NCI-H1930 (cell line): ENCODE measurements around the gene DLGAP1.
A peak's percentile ranks its signal among the peaks of the same experiment; 100 is the strongest.

Experiments
- DNase-seq, 2 experiments: peaks; one replicate each; lab custom pipeline; 2025; lab: John Stamatoyannopoulos, UW

Gene DLGAP1

GRCh38 chr18:3450012-3450798, 1004.9 kb downstream of the DLGAP1 start, which contains the start of gene TGIF1:
Gene TGIF1 (plus strand): TSS chr18:3450172. CDS start chr18:3450490, 318 bp downstream.
- peak in 1 of 2 experiments; percentile 15 for DNase-seq

DNA sequence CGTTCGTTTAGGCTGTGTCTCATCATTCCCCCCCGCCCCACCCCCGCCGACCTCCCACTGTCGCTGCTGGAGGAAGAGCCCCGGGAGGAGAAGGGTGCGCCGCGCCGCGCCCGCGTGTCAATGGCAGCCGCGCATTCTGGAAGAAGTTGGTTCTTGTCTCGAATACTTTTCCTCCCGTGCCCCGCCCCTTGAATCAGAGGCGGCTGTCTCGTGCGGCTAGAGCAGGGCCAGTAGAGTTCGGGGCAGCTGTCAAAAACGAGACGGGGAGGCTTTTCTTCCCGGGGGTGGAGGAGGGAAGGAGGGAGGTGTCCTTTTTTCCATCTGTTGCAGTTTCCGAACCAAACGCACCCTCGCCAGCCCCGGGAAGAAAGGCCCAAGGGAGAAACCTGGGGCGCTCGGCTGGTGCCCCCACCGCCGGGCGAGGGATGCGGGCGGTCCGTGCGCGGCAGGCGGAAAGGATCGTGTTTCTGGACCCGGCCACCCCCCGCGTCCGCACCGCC, 1005.5 kb downstream of the DLGAP1 start:
- no peak for DNase-seq

GRCh38 chr18:3448838-3449511, 1006.1 kb downstream of the DLGAP1 start:
- peak in 1 of 2 experiments; percentile 12 for DNase-seq

DNA sequence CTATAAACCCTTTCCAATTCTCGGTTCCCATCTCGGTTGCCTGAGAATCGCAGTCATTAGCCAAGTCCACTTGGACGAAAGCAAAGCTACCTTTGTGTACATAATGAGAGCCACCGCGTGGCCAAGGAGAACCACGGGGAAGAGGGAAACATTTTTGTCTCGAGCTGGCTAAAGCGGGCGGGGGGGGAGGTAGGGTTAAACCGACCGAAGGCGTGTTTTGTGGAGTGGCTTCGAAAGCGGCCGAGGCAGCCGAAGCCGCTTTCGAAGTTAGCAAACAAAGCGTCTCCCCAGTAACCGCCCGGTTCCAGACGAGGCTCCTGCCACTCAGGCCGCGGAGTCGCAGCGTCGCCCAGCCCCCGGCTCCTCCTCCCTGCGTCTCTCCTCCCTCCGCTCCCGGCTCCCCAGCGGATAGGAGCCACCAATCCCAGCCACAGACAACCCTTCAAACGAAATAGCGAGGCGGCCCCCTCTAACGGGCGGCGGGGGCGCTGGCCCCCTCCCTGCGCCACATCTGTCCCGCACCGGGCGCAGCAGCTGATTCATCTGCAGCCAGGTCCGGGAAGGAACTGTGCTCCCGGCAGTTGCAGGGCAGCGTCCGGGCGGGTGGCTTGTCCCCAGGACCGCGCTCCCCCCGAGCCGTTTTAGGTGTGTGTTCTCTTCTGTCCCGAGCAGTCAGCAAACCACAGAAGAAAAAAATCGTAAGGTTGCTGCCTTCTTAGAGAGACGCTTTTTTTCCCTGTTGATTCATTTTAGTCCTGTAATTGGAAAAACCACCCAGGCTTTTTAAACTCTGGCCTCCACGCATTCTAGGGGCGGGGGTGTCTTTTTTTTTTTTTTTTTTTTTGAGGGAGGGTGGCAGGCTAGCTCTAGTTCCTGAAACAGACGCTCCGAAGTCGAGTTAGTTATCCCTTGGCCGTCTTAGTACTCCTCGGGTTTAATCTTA, 1006.9 kb downstream of the DLGAP1 start:
- peak; percentile 79 to 85 for DNase-seq

- DNase-seq = no peak
Measured at GRCh38 chr18:3447068-3447894, 1007.8 kb downstream of the DLGAP1 start.
